DND-41 (cell line): ENCODE measurements around the gene SMG6.

ENCODE experiments used
- ATAC-seq: fragments of 200-7000 bp; cut with Tn5 transposase; 3 replicates; pipeline ENCODE4 v1.9.1; 2021; ENCODE audit warnings: low read depth; ENCODE audit not compliant: insufficient read depth
- DNase-seq: peaks from one replicate; pipeline ENCODE4 v3.0.0-alpha.2; 2020
- H2AFZ ChIP-seq: 2 replicates; pipeline ENCODE4 v1.6.0; 2012; ENCODE audit warnings: low read depth, low read length
- H3K27ac ChIP-seq: 2 replicates; pipeline ENCODE4 v1.5.1; 2012; ENCODE audit warnings: low read length, inconsistent platforms
- H3K27me3 ChIP-seq: fragments of 200-600 bp; sonication (generic); 2 replicates; pipeline ENCODE4 v1.6.0; 2012; ENCODE audit warnings: low read length, mild to moderate bottlenecking, inconsistent platforms; ENCODE audit not compliant: insufficient read depth, poor library complexity
- H3K36me3 ChIP-seq: 2 replicates; pipeline ENCODE4 v1.5.1; 2012; ENCODE audit warnings: low read length, inconsistent platforms; ENCODE audit not compliant: insufficient read depth
- H3K4me1 ChIP-seq: 2 replicates; pipeline ENCODE4 v1.5.1; 2012; ENCODE audit warnings: mild to moderate bottlenecking, low read length; ENCODE audit not compliant: insufficient read depth
- H3K4me2 ChIP-seq: 2 replicates; pipeline ENCODE4 v1.6.0; 2012; ENCODE audit warnings: mild to moderate bottlenecking, moderate library complexity, low read length, inconsistent platforms; ENCODE audit not compliant: insufficient read depth
- H3K4me3 ChIP-seq, 2 experiments: fragments of 200-600 bp in 1 of 2; shearing (Covaris generic) in 1 of 2; 2 replicates each; pipeline ENCODE4 v1.5.1; 2012 to 2016; ENCODE audit warnings: inconsistent platforms in 2 of 2, low read length in 2 of 2, mild to moderate bottlenecking in 2 of 2, low read depth in 1 of 2, moderate library complexity in 1 of 2
- H3K79me2 ChIP-seq: 2 replicates; pipeline ENCODE4 v1.6.0; 2012; ENCODE audit warnings: low read length, inconsistent platforms; ENCODE audit not compliant: insufficient read depth
- H3K9ac ChIP-seq: 2 replicates; pipeline ENCODE4 v1.6.0; 2012; ENCODE audit warnings: low read depth, mild to moderate bottlenecking, inconsistent platforms, low read length, moderate library complexity
- H3K9me3 ChIP-seq: 2 replicates; pipeline ENCODE4 v1.5.1; 2012; ENCODE audit warnings: low read length, moderate library complexity, mild to moderate bottlenecking, inconsistent platforms; ENCODE audit not compliant: insufficient read depth, severe bottlenecking
- H4K20me1 ChIP-seq: 2 replicates; pipeline ENCODE4 v1.6.0; 2012; ENCODE audit warnings: low read length; ENCODE audit not compliant: insufficient read depth
- EZH2 ChIP-seq: IDR thresholded peaks from 3 replicates; pipeline ENCODE4 v1.6.1; 2012; ENCODE audit warnings: borderline replicate concordance, low read depth, mild to moderate bottlenecking, moderate library complexity, low read length, inconsistent platforms; ENCODE audit not compliant: severe bottlenecking
- TF ChIP-seq, protein P1 (sequence below): IDR thresholded peaks from 2 replicates; pipeline ENCODE4 v1.5.1; 2012; ENCODE audit warnings: borderline replicate concordance, low read length, moderate library complexity, mild to moderate bottlenecking; ENCODE audit not compliant: poor library complexity, severe bottlenecking; ENCODE audit errors: extremely low read depth

Gene SMG6

DNA sequence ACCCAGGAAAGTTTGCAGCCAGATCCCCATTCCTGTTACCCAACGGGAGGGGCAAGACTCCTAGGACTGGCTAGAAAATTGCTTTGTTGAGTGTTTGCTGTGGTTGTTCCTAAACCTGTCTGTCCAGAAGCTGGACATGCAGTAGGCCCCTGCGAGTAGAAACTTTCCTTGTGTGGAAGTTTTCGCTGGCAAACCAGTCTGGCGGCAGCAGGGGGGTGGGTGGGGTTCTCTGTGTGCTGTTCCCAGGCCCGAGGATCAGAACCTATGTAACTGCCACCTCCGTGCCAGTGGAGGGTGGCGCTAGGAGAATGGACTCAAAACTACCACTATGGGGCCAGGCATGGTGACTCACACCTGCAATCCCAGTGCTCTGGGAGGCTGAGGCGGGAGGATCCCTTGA lies 42.9 kb upstream of the SMG6 start:
- peaks cover 37% of the 10 kb centered on the region for H3K36me3 ChIP-seq
- no peaks in the 10 kb centered on the region for H3K4me1 ChIP-seq
- no peak overlapping the region for H2AFZ ChIP-seq
- peaks cover 3% of the 10 kb centered on the region; the same call in 1 of the 2 replicates for H3K79me2 ChIP-seq
- TF ChIP-seq EZH2: no peak
- TF ChIP-seq, protein P1, sequence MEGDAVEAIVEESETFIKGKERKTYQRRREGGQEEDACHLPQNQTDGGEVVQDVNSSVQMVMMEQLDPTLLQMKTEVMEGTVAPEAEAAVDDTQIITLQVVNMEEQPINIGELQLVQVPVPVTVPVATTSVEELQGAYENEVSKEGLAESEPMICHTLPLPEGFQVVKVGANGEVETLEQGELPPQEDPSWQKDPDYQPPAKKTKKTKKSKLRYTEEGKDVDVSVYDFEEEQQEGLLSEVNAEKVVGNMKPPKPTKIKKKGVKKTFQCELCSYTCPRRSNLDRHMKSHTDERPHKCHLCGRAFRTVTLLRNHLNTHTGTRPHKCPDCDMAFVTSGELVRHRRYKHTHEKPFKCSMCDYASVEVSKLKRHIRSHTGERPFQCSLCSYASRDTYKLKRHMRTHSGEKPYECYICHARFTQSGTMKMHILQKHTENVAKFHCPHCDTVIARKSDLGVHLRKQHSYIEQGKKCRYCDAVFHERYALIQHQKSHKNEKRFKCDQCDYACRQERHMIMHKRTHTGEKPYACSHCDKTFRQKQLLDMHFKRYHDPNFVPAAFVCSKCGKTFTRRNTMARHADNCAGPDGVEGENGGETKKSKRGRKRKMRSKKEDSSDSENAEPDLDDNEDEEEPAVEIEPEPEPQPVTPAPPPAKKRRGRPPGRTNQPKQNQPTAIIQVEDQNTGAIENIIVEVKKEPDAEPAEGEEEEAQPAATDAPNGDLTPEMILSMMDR: no peak
- H3K27me3 ChIP-seq: no peaks in the 10 kb centered on the region
- ATAC-seq (no peak), DNase-seq (no peak)
- peaks cover 9% of the 10 kb centered on the region; the same call in 1 of the 2 replicates for H4K20me1 ChIP-seq
- no peaks in the 10 kb centered on the region for H3K9me3 ChIP-seq
- H3K9ac ChIP-seq: no peak overlapping the region
- no peak overlapping the region for H3K4me3 ChIP-seq
- no peak overlapping the region for H3K27ac ChIP-seq
- H3K4me2 ChIP-seq: no peak overlapping the region

DNA sequence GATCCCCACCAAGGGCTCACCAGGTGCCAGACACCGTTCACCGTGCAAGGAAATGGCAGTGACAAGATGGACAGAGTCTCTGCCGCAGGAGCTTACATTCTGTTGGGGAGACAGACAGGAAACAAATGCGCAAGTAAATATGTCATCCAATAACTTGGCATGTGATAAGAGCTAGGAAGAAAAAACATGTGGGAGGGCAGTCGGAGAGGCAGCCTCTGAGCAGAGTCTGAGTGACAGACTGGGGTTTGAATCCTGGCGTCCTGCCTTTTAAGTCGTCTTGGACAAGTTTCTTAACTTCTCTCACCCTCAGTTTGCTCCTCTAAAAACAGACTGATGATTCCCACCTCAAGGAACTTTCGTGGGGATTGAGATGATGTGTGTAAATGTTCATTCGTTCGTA lies 40.9 kb upstream of the SMG6 start:
- DNase-seq (no peak), ATAC-seq (no peak)
- Histone ChIP-seq H3K4me2 (no peak overlapping the region), H3K4me3 (no peak overlapping the region), H3K36me3 (peaks cover 42% of the 10 kb centered on the region), H4K20me1 (0 out of 2 replicates have a peak, but pooled peaks cover 3% of the 10 kb centered on the region), H3K79me2 (peaks cover 12% of the 10 kb centered on the region; the same call in 1 of the 2 replicates), H3K9me3 (no peaks in the 10 kb centered on the region), H3K27me3 (no peaks in the 10 kb centered on the region), H3K27ac (no peak overlapping the region), H3K9ac (no peak overlapping the region), H2AFZ (no peak overlapping the region), H3K4me1 (no peaks in the 10 kb centered on the region)
- TF ChIP-seq, protein P1: no peak
- no peak for TF ChIP-seq EZH2

DNA sequence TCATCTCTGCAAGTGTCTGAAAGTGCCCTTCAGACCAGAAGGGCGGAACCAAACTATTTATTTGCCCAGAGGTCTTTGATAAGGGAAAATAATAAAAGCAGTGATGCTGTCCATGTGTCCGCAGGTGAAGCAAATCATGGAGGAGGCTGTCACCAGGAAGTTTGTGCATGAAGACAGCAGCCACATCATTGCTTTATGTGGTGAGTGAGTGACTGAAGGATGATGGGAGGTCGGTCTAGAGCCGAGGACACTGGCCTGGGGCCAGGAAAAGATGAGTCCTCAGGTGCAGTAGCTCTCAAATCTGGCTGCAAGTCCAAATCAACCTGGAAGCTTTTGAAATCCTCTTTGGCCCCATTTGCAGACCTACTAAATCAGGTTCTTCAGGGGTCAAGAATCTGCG lies 39.8 kb upstream of the SMG6 start:
- ATAC-seq: no peak
- Histone ChIP-seq H3K36me3 (peaks cover 39% of the 10 kb centered on the region), H3K9ac (no peak overlapping the region), H3K4me3 (no peak overlapping the region), H3K27me3 (no peaks in the 10 kb centered on the region), H3K27ac (no peak overlapping the region), H3K4me1 (peaks cover 6% of the 10 kb centered on the region), H3K79me2 (peaks cover 16% of the 10 kb centered on the region), H2AFZ (no peak overlapping the region), H3K4me2 (no peak overlapping the region), H3K9me3 (no peaks in the 10 kb centered on the region), H4K20me1 (peaks cover 4% of the 10 kb centered on the region; the same call in 1 of the 2 replicates)
- no peak for TF ChIP-seq EZH2
- TF ChIP-seq, protein P1: no peak
- no peak for DNase-seq

DNA sequence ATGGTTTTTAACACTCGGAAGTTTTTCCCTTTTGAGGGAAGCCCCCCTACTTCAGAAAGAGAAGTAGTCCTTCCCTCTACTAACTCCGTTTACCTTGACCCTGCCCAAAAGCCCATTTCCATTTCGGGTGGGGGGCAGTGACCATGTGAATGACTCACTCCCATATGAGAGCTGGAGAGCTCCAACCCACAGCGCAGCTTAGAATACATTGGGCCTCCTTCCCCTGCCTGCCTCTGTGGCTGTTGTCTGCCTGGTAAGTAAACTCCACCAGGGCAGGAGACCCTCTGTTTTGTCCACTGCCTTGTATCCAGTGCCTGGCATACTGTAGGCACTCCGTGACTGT lies 34.7 kb upstream of the SMG6 start:
- H3K27me3 ChIP-seq: no peaks in the 10 kb centered on the region
- peak overlapping the region; percentile 49; the same call in 1 of the 2 replicates for H3K27ac ChIP-seq
- H3K79me2 ChIP-seq: peaks cover 61% of the 10 kb centered on the region
- H4K20me1 ChIP-seq: peaks cover 11% of the 10 kb centered on the region; the same call in 1 of the 2 replicates
- peak overlapping the region; percentile 83 for H2AFZ ChIP-seq
- no peaks in the 10 kb centered on the region for H3K9me3 ChIP-seq
- peak overlapping the region; percentile 90 for H3K9ac ChIP-seq
- peak overlapping the region; percentile 95 for H3K4me2 ChIP-seq
- DNase-seq (no peak), ATAC-seq (no peak)
- H3K4me3 ChIP-seq: peak overlapping the region; percentile 43 to 94; a peak in 3 of 4 replicates
- H3K4me1 ChIP-seq: peaks cover 44% of the 10 kb centered on the region
- peaks cover 45% of the 10 kb centered on the region for H3K36me3 ChIP-seq
- TF ChIP-seq, protein P1: no peak
- TF ChIP-seq EZH2: no peak
